ENCODE measurements around the gene SACS. TPM values are rescaled to one million over a fixed set of nuclear protein-coding genes. Genes with fewer than 3 reads are reported as not detected.

SACS gene
- total and polyA plus RNA-seq, 2 of the 8 experiments (the other 6 are each of a cell fraction or from before 2014, with no cell fraction given): 11.0 to 54.2 TPM

DNA sequence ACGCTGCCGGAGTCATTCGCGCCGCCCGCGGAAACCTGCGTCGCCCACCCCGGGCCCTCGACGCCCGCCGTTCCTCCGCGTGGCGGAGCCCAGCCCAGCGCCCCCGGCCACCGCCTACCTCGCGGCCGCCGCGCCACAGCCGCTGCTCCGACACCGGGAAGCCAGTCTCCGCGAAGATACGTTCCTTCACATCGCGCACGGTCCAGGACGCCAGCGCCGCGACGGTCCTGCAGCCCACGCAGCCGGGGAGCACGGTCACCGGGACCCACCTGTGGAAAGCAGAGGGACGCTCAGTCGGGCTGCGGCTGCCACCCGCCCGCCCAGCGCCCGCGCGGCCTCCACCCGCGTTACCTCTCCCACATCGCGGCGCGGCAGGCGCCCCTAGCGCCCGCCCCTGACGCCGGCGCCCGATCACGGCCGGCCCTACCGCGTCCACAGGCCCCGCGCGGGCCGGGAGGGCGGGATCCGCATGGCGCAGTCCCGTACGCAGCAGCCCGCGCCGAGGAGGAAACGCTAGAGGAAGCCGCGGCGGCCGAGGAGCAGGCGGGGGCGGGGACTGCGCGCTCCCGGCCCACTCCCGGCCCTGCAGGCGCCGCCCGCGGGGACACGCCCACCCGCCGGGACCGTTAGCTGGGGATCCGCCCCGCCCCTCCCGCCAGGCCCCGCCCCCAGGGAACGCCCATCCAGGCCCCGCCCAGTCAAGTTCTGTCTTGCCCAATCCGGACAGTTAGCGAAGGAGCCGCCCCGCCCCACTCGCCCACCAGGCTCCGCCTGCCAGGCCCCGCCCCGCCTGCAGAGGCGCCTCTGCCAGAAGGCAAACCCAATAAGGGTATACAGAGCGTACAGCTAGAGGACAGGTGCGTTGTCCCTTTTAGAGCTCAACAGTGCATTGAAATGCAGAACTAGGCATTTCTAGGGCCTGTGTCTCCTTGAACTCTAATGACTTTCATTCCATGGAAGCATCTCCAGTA is 58.2 kb downstream of the SACS start (continued):
- TF ChIP-seq BCL11A (IDR thresholded peaks at IDR 0.05; ENCODE audit: low read depth in 2 of 2, low read length in 2 of 2) (no peak), KDM4A (IDR thresholded peaks at IDR 0.05; ENCODE audit: low read depth, low read length, severe bottlenecking) (peak; percentile 97), POLR2AphosphoS5 (IDR thresholded peaks at IDR 0.05; ENCODE audit: low read depth, low read length) (0 out of 2 replicates have a peak, but pooled peaks have one; percentile 49), CREB1 (IDR thresholded peaks at IDR 0.05) (peak; percentile 41; the same call in 1 of the 2 replicates), POLR2A (IDR thresholded peaks at IDR 0.05; ENCODE audit: control extremely low read depth in 1 of 2, low read depth in 2 of 2, low read length in 2 of 2) (peak in 1 of 2 experiments; percentile 45; a peak in 2 of 3 replicates)
- TF ChIP-seq, protein P1, sequence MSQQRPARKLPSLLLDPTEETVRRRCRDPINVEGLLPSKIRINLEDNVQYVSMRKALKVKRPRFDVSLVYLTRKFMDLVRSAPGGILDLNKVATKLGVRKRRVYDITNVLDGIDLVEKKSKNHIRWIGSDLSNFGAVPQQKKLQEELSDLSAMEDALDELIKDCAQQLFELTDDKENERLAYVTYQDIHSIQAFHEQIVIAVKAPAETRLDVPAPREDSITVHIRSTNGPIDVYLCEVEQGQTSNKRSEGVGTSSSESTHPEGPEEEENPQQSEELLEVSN (IDR thresholded peaks at IDR 0.05): peak; percentile 57

Data from H1 (cell line).